T-helper 1 cell (primary cell): ENCODE measurements around the gene PYURF.
A peak's percentile ranks its signal among the peaks of the same experiment; 100 is the strongest.

Source experiments
- DNase-seq, 5 donors: peaks; one replicate each; pipeline ENCODE4 v3.0.0-alpha.2; 2012 to 2020
- total RNA-seq, 4 donors: gene quantifications; one replicate each; lab custom pipeline; 2026; lab: John Stamatoyannopoulos, UW

The PYURF gene
- total RNA-seq, result 0 reads per million in 4 donors

- DNase-seq, result peak; percentile 61 to 80 (median 64)
Measured at GRCh38 chr4:88523325-88524129, at the start of gene PYURF. PYURF (minus strand) TSS chr4:88523776; CDS start chr4:88523700, 76 bp downstream.

GRCh38 chr4:88570001-88570400, 46.4 kb upstream of the PYURF start:
- DNase-seq, result no peak

- DNase-seq, result no peak
Measured at GRCh38 chr4:88567591-88567990, 44.0 kb upstream of the PYURF start.

GRCh38 chr4:88549815-88550214, 26.2 kb upstream of the PYURF start:
- no peak for DNase-seq

GRCh38 chr4:88539322-88540068, 15.9 kb upstream of the PYURF start:
- peak; percentile 35 to 65 (median 55) for DNase-seq

- no peak for DNase-seq
Measured at GRCh38 chr4:88537709-88538108, 14.1 kb upstream of the PYURF start.

GRCh38 chr4:88535090-88535755, 11.6 kb upstream of the PYURF start:
- no peak for DNase-seq

GRCh38 chr4:88533937-88534750, 10.6 kb upstream of the PYURF start:
- DNase-seq, result no peak

- no peak for DNase-seq
Measured at GRCh38 chr4:88533088-88533790, 9.7 kb upstream of the PYURF start.

- DNase-seq, result no peak
Measured at GRCh38 chr4:88531549-88531948, 8.0 kb upstream of the PYURF start.

GRCh38 chr4:88528861-88529260, 5.3 kb upstream of the PYURF start:
- DNase-seq, result no peak

- no peak for DNase-seq
Measured at GRCh38 chr4:88527787-88528186, 4.2 kb upstream of the PYURF start.

- peak in 1 of 5 donors; percentile 35 for DNase-seq
Measured at GRCh38 chr4:88526221-88526815, 2.7 kb upstream of the PYURF start.

- no peak for DNase-seq
Measured at GRCh38 chr4:88524171-88524570, 595 bp upstream of the PYURF start.

- peak in 2 of 5 donors; percentile 10 to 20 for DNase-seq
Measured at GRCh38 chr4:88522702-88523324, 763 bp downstream of the PYURF start.

- DNase-seq, result no peak
Measured at GRCh38 chr4:88518911-88519310, 4.7 kb downstream of the PYURF start.

GRCh38 chr4:88517825-88518224, 5.8 kb downstream of the PYURF start:
- no peak for DNase-seq

- no peak for DNase-seq
Measured at GRCh38 chr4:88516746-88517145, 6.8 kb downstream of the PYURF start.

GRCh38 chr4:88514557-88515511, 8.7 kb downstream of the PYURF start:
- no peak for DNase-seq

- DNase-seq, result no peak
Measured at GRCh38 chr4:88511236-88511635, 12.3 kb downstream of the PYURF start.
